ENCODE results near the gene TM4SF18. TPM values are rescaled to one million over a fixed set of nuclear protein-coding genes. Genes with fewer than 3 reads are reported as not detected.

Gene TM4SF18
- total RNA-seq, 1 experiment from 2014 or later = 9.8 TPM

DNA sequence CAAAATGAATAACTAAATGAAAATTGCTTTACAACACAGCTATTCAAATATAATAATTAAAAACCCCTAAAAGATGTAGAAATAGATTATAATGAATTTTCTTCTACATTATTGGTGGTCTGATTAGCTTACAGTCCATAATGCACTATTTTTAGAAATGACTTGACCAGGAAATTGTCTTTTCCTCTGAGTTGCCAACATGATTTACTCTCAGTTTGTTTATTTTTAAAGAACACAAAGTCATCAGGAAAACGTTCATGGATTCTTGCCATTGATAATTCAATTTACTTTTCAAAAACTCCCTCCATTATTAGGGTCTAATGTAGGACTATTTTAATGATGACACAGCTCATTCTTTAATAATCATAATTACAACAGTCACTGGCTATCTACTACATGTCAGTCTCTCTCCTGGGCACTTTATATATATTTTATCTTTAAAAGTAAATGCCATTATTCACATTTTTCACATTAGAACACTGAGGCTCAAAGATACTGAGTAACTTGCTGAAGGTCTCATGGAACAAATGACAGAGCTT is 1.1 kb downstream of the TM4SF18 start:
- Histone ChIP-seq H2BK12ac (ENCODE audit: insufficient read length, low read depth, low read length) (no peak overlapping the region), H3K4me2 (ENCODE audit: insufficient read depth, insufficient read length, low read length) (no peak overlapping the region), H3K27ac (ENCODE audit: insufficient read length, low read depth, low read length) (no peak overlapping the region), H3K4me1 (ENCODE audit: insufficient read depth, low read length) (no peaks in the 10 kb centered on the region; the same call in 1 of the 2 replicates), H3K79me1 (ENCODE audit: insufficient read depth, low read depth, low read length, poor library complexity, severe bottlenecking) (no peaks in the 10 kb centered on the region), H2BK20ac (ENCODE audit: low read depth, low read length, poor library complexity, severe bottlenecking) (no peak overlapping the region), H4K20me1 (ENCODE audit: control insufficient read depth, insufficient read depth, insufficient read length) (no peaks in the 10 kb centered on the region), H3K14ac (ENCODE audit: insufficient read depth, low read length) (no peak overlapping the region), H2AK5ac (ENCODE audit: insufficient read length, low read length) (no peak overlapping the region), H2BK5ac (ENCODE audit: insufficient read length, low read length) (no peak overlapping the region), H3K23ac (ENCODE audit: insufficient read length, low read depth, low read length) (no peak overlapping the region), H3T11ph (ENCODE audit: low read length) (no peak overlapping the region), H3K27me3 (ENCODE audit: insufficient read depth, low read length) (no peaks in the 10 kb centered on the region), H3K79me2 (ENCODE audit: insufficient read depth, low read length) (no peaks in the 10 kb centered on the region), H4K8ac (replicated peaks; ENCODE audit: insufficient read length, low read depth, low read length) (no peak overlapping the region), H3K18ac (ENCODE audit: insufficient read length, low read depth, low read length) (no peak overlapping the region), H2BK120ac (ENCODE audit: low read depth, low read length, poor library complexity, severe bottlenecking) (no peak overlapping the region), H3K9me3 (ENCODE audit: control insufficient read depth, low read depth, low read length) (no peaks in the 10 kb centered on the region), H4K91ac (ENCODE audit: insufficient read length, low read depth, low read length) (no peak overlapping the region), H3K9ac (ENCODE audit: extremely low read depth, insufficient read length, low read length) (no peak overlapping the region), H3K56ac (ENCODE audit: insufficient read length, low read depth, low read length) (no peak overlapping the region), H3K23me2 (ENCODE audit: insufficient read length, low read depth, low read length, poor library complexity, severe bottlenecking) (no peaks in the 10 kb centered on the region), H2BK15ac (ENCODE audit: low read depth, low read length) (no peak overlapping the region), H4K5ac (ENCODE audit: insufficient read length, low read depth, low read length) (no peak overlapping the region), H2AFZ (ENCODE audit: low read length) (no peak overlapping the region), H3K4ac (ENCODE audit: low read depth, low read length) (no peak overlapping the region)
- no CpG with 5 or more reads among the region's 1 CpG for WGBS (ENCODE audit: extremely low coverage, insufficient read length, low lambda C conversion rate)
- H3K9me3 Mint-ChIP-seq = no peaks in the 10 kb centered on the region
- H3K27ac Mint-ChIP-seq = no peak overlapping the region; a peak in 2 of 7 replicates
- H3K4me3 Mint-ChIP-seq = peak overlapping the region; percentile 46 to 72; a peak in 4 of 5 replicates
- no peaks in the 10 kb centered on the region for H3K36me3 Mint-ChIP-seq (ENCODE audit: insufficient read depth in 1 of 3, low read depth in 3 of 3)
- peaks cover 19 to 20% of the 10 kb centered on the region in 2 experiments for H3K4me1 Mint-ChIP-seq
- H3K27me3 Mint-ChIP-seq (ENCODE audit: low read depth) = no peaks in the 10 kb centered on the region
- TF ChIP-seq, protein P1, sequence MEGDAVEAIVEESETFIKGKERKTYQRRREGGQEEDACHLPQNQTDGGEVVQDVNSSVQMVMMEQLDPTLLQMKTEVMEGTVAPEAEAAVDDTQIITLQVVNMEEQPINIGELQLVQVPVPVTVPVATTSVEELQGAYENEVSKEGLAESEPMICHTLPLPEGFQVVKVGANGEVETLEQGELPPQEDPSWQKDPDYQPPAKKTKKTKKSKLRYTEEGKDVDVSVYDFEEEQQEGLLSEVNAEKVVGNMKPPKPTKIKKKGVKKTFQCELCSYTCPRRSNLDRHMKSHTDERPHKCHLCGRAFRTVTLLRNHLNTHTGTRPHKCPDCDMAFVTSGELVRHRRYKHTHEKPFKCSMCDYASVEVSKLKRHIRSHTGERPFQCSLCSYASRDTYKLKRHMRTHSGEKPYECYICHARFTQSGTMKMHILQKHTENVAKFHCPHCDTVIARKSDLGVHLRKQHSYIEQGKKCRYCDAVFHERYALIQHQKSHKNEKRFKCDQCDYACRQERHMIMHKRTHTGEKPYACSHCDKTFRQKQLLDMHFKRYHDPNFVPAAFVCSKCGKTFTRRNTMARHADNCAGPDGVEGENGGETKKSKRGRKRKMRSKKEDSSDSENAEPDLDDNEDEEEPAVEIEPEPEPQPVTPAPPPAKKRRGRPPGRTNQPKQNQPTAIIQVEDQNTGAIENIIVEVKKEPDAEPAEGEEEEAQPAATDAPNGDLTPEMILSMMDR (conservative IDR thresholded peaks at IDR 0.05) = no peak
- no peak for DNase-seq

Measured in H9 (cell line).